ENCODE results near the gene BABAM2. TPM values are rescaled to one million over a fixed set of nuclear protein-coding genes. Genes with fewer than 3 reads are reported as not detected.

Gene BABAM2
- total RNA-seq, 1 donor: 42.0 TPM

DNA sequence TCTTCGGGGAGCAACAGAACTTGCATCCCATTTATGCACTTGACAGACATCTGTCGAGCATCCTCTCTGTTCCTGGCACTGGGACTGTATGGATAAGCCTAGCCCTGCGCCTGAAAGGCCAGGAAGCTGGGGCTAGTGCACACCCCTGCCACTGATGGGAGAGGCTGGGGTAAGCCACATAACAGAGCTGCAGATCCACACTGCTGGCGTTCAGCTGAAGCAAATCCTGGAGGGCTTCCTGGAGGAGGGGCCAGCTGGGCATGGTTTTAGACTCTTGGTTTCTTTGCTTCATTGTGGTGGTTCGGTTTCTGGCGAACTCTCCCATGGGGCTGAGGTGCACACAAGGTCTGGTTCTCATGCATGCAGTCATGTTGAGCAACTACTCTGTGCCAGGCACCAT is 456.7 kb downstream of the BABAM2 start:
- Histone ChIP-seq H3K27ac (ENCODE audit: low read depth, low read length) (no peak overlapping the region), H3K27me3 (ENCODE audit: insufficient read depth, low read length) (no peaks in the 10 kb centered on the region), H2AFZ (ENCODE audit: low read length) (no peak overlapping the region), H4K20me1 (ENCODE audit: insufficient read depth, low read length) (no peaks in the 10 kb centered on the region), H3K4me3 (ENCODE audit: insufficient read depth, low read length) (no peak overlapping the region), H3K79me2 (ENCODE audit: insufficient read depth, low read length) (no peaks in the 10 kb centered on the region), H3K9me3 (ENCODE audit: low read depth, low read length) (no peaks in the 10 kb centered on the region), H3K4me2 (ENCODE audit: insufficient read depth, low read length) (no peak overlapping the region), H3K4me1 (ENCODE audit: insufficient read depth, low read length) (peaks cover 13% of the 10 kb centered on the region), H3K36me3 (ENCODE audit: insufficient read depth, low read length) (no peaks in the 10 kb centered on the region)
- DNase-seq (ENCODE audit: insufficient read length, low spot score, missing footprints): peak; percentile 84
- TF ChIP-seq, protein P1, sequence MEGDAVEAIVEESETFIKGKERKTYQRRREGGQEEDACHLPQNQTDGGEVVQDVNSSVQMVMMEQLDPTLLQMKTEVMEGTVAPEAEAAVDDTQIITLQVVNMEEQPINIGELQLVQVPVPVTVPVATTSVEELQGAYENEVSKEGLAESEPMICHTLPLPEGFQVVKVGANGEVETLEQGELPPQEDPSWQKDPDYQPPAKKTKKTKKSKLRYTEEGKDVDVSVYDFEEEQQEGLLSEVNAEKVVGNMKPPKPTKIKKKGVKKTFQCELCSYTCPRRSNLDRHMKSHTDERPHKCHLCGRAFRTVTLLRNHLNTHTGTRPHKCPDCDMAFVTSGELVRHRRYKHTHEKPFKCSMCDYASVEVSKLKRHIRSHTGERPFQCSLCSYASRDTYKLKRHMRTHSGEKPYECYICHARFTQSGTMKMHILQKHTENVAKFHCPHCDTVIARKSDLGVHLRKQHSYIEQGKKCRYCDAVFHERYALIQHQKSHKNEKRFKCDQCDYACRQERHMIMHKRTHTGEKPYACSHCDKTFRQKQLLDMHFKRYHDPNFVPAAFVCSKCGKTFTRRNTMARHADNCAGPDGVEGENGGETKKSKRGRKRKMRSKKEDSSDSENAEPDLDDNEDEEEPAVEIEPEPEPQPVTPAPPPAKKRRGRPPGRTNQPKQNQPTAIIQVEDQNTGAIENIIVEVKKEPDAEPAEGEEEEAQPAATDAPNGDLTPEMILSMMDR (IDR thresholded peaks at IDR 0.05; ENCODE audit: extremely low read depth, low read depth, low read length): no peak

DNA sequence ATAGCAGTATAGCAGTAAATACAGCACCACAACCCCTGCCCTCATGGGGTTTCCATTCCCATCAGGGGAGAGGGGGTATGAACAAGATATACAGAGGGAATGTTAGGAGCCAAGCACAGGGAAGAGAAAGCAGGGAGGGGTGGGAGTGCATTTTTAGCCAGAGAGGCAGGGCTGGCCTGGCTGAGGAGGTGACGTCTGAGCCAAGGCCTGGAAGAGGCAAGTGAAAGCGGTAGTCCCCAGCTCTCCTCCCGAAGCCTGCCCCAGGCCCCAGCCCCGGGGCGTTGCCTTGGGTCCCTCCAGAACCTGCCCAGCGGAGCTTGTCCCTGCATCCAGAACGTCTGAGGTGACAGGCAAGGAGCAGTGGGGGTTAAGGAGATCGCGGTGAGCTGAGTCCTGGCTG is 457.1 kb downstream of the BABAM2 start:
- no peak overlapping the region for H2AFZ ChIP-seq (ENCODE audit: low read length)
- no peaks in the 10 kb centered on the region for H3K9me3 ChIP-seq (ENCODE audit: low read depth, low read length)
- no peaks in the 10 kb centered on the region for H3K79me2 ChIP-seq (ENCODE audit: insufficient read depth, low read length)
- DNase-seq (ENCODE audit: insufficient read length, low spot score, missing footprints): peak; percentile 47
- no peak overlapping the region for H3K4me2 ChIP-seq (ENCODE audit: insufficient read depth, low read length)
- H3K4me1 ChIP-seq (ENCODE audit: insufficient read depth, low read length): peaks cover 9% of the 10 kb centered on the region
- no peak overlapping the region for H3K27ac ChIP-seq (ENCODE audit: low read depth, low read length)
- H3K27me3 ChIP-seq (ENCODE audit: insufficient read depth, low read length): no peaks in the 10 kb centered on the region
- no peak overlapping the region for H3K4me3 ChIP-seq (ENCODE audit: insufficient read depth, low read length)
- TF ChIP-seq, protein P1 (IDR thresholded peaks at IDR 0.05; ENCODE audit: extremely low read depth, low read depth, low read length): no peak
- H4K20me1 ChIP-seq (ENCODE audit: insufficient read depth, low read length): no peaks in the 10 kb centered on the region
- H3K36me3 ChIP-seq (ENCODE audit: insufficient read depth, low read length): no peaks in the 10 kb centered on the region

DNA sequence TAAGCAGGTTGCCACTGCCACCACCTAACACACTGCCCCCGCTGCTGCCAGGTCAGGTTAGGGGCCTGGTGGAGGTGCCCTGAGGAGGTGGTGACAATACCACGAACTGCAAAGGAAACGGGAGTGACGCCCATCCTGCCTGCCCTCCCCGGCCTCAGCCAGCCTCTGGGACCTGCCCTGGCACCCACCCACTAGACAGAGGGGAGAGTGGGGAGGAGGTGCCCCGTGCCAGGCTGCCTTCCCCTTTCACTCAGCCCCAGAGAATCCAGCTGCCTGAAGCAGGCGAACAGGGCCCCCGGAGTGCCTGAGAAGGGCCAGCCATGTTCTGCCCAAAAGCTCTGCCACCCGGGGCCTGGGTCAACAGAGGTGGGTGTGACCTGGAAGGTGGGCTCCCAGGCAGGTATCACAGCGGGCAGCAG is 457.6 kb downstream of the BABAM2 start:
- TF ChIP-seq, protein P1 (IDR thresholded peaks at IDR 0.05; ENCODE audit: extremely low read depth, low read depth, low read length): no peak
- Histone ChIP-seq H3K4me3 (ENCODE audit: insufficient read depth, low read length) (no peak overlapping the region), H2AFZ (ENCODE audit: low read length) (no peak overlapping the region), H3K4me1 (ENCODE audit: insufficient read depth, low read length) (peaks cover 4% of the 10 kb centered on the region), H3K4me2 (ENCODE audit: insufficient read depth, low read length) (no peak overlapping the region), H3K27me3 (ENCODE audit: insufficient read depth, low read length) (no peaks in the 10 kb centered on the region), H3K79me2 (ENCODE audit: insufficient read depth, low read length) (no peaks in the 10 kb centered on the region), H3K36me3 (ENCODE audit: insufficient read depth, low read length) (no peaks in the 10 kb centered on the region), H4K20me1 (ENCODE audit: insufficient read depth, low read length) (no peaks in the 10 kb centered on the region), H3K27ac (ENCODE audit: low read depth, low read length) (no peak overlapping the region), H3K9me3 (ENCODE audit: low read depth, low read length) (no peaks in the 10 kb centered on the region)
- peak; percentile 52 for DNase-seq (ENCODE audit: insufficient read length, low spot score, missing footprints)

DNA sequence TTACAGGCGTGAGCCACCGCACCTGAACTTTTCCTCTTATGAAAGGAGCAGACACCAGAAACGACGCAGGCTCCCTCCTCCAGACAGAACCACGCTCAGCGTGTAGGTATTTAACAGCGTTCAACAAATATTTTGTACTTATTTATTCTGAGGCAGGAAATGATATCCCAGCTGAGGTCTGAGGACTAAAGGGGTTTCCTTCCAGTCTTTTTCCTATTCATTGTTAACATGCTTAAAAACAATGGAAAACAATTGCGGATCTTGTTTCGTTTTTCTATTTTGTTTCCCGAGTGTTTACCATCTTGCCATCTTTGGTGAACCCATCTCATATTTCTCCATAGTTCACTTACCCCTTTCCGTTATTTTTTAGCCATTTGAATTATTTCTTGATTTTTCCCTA is 458.4 kb downstream of the BABAM2 start:
- TF ChIP-seq, protein P1 (IDR thresholded peaks at IDR 0.05; ENCODE audit: extremely low read depth, low read depth, low read length): no peak
- no peaks in the 10 kb centered on the region for H4K20me1 ChIP-seq (ENCODE audit: insufficient read depth, low read length)

More for the DNA sequence above, 458.4 kb downstream of the BABAM2 start:
- peak; percentile 79 for DNase-seq (ENCODE audit: insufficient read length, low spot score, missing footprints)
- H2AFZ ChIP-seq (ENCODE audit: low read length): no peak overlapping the region
- no peaks in the 10 kb centered on the region for H3K27me3 ChIP-seq (ENCODE audit: insufficient read depth, low read length)
- no peak overlapping the region for H3K27ac ChIP-seq (ENCODE audit: low read depth, low read length)
- H3K4me1 ChIP-seq (ENCODE audit: insufficient read depth, low read length): no peaks in the 10 kb centered on the region
- no peaks in the 10 kb centered on the region for H3K9me3 ChIP-seq (ENCODE audit: low read depth, low read length)
- H3K4me3 ChIP-seq (ENCODE audit: insufficient read depth, low read length): no peak overlapping the region
- H3K4me2 ChIP-seq (ENCODE audit: insufficient read depth, low read length): no peak overlapping the region
- H3K79me2 ChIP-seq (ENCODE audit: insufficient read depth, low read length): no peaks in the 10 kb centered on the region
- no peaks in the 10 kb centered on the region for H3K36me3 ChIP-seq (ENCODE audit: insufficient read depth, low read length)

All from osteoblast (primary cell).